ENCODE measurements around the gene FRMD5.
"Not testable (repeated sequence)": the region's sequence is repeated elsewhere in the genome, so short reads cannot be mapped to it uniquely, and the experiment has no call there.

Gene FRMD5

DNA sequence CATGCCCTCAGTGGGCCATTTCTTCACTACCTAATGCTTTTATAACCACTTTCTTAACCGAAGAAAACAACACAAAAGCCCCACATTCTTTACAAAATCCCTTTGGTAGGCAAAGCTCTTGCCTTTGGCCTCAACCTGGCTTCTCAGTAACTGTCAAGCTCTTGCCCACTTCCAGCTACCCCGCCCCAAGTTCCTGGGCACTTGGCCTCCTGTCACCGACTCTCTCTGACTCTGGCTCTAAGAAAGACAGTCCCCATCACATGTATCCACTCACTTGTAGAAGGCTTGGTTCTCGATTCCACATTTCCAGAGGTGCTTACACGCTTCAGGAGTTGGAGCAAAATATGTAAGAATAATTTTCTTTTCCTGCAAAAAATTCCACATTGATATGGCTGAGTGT lies 307.2 kb downstream of the FRMD5 start:
- peak; percentile 11 for DNase-seq (ENCODE audit: low read depth)

DNA sequence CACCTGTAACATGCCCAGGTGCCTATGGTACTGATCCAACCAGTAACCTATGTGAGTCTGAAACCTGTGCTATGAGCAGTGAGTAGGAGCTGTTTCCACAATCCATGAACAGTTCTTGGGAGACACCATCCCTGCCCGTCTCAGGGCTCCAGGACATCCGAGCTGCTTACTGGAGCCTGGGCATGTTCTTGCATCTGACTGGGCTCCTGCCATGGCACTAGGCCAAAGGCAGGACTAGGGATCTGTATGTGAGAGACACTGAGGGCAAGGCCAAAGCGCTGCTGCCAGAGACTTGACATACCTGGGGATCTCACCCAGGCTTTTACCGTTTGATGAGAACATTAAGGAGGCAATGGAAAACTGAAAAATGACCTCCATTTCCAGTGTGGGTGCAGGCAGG lies 308.5 kb downstream of the FRMD5 start:
- DNase-seq (ENCODE audit: low read depth), result no peak

DNA sequence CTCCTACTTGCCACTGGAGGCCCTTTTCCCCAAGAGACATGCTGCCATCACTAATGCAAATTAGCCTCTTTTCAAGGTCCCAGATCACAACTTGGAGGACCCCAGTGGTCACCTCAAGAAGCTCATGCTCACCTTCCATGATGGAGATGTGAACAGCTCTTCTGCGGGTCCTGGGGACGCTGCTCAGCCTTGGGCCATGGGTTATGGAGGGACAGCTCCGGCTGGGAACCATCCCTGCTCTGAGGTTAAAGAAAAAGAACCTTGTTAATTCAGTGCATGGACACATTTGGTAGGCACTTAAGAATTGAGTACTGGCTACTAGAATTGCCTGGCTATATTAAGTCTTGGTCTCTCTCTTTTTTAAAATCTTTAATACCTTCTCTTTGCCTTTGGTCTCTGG lies 311.5 kb downstream of the FRMD5 start:
- DNase-seq (ENCODE audit: low read depth), result no peak

DNA sequence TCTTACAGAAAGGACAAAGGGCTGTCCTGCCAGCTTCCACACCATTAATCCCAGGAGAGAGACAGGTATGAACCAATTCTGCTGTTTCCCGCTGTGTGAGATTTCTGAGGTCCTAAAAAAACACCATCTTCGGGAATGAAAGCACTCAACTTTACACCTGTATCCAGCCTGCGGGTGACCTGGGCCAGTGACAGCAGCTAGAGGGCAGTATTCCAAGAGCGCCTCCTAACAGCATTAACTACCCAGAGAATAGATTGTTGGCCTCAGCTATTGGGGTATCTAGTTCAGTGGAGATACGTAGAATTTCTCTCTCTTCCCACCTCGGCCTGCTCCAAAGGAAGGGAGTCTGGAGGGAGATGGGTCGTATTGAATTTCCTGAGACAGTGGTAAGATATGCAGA lies 313.1 kb downstream of the FRMD5 start:
- DNase-seq (ENCODE audit: low read depth), result peak; percentile 6

DNA sequence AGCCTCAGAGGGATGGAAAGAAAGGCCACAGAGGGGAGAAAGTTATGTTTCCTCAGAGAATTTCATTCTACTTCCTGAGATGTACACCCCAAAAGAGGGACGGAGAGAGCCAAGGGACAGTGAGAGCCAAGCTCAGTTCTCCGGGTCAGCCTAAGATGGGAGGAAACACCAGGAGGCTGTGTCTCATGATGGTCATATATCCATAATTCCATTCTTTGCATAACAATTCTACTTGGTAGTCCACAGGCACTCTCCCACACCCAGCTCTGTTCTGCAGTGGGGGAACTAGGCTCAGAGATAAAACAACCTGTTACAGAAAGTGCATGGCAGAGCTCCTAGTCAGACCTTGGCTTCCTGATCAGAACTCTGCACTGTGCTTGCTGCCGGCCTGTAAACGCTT lies 313.8 kb downstream of the FRMD5 start:
- no peak for DNase-seq (ENCODE audit: low read depth)

DNA sequence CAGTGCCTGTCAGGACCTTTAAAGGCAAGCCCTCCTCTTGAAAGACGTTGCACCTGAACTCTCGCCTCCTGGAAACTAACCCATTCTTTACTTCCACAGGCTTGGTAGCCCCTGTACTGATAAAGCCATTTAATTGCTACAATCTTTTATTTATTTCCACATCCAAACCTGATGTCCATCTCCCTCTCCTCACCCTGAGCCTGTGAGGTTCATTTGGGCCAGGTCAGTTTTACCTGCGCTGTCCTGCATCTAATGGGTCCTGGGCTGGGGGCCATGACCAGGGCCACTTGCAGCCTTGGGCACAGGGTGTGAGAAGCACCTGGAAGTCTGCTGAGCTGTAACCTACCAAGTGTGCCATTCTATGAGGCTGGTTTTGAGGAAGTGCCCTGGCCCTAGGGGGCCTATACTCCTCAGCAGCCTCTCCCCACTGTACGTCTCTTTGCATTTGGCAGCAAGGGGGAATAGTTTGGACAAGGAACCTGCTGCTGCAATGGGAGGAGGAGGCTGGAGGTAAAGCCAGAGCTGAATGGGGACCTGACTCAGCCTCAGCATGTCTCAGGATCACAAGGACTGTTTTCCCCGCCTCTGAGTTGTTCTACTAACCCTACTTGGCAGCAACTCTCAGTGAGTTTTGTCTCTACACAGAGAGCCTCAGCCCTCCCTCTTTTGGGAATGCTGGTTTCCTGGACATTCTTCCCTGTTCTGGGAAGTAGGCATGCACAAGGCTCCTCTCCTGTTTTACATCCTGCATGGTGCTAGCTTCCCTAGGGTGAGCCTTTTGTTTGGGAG lies 314.5 kb downstream of the FRMD5 start:
- peak; percentile 8 for DNase-seq (ENCODE audit: low read depth)

DNA sequence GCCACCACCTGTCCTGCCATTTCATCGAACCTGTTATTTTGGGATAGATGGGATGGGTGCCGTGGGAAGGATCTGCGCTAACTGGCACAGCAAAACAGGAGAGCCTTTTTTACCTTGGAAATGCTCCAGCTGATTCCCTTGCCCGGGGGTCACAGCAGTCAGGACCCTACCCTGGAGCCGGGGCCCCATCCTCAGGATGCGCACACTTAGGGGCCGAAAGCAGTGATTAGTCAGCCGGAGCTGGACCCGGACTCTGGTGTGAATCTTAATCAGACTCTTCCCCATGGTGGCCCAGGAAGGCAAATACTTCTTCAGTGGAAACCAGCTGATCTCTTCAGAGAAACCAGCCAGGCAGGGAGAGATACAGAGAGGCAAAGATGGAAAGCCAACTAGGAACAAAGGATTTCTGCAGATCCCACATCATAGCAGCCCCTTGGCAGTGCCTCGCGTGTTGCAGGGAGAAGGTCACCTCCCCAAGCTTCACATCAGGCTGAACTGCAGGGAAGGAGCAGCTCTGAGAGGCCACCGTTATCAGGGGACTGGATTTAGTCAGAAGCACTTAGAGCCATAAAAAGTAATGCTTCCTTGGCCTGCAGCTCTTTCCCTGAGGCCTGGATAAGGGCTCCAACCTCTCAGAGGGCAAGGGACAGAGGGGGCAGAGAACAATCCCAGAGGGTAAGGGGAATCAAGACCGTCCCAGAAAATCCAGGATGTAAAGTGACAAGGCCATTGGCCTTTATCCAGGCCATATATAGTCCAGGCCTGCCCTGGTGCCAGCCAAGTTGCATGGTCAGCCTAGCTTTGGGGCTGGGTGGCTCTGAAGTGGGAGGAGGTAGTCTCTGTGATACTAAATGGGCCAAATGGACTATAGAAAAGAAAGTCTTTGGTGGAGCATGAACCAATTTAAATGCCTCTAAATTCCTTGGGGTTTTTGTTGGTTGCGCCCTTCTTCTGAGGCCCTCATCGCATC lies 315.4 kb downstream of the FRMD5 start:
- no peak for DNase-seq (ENCODE audit: low read depth)

DNA sequence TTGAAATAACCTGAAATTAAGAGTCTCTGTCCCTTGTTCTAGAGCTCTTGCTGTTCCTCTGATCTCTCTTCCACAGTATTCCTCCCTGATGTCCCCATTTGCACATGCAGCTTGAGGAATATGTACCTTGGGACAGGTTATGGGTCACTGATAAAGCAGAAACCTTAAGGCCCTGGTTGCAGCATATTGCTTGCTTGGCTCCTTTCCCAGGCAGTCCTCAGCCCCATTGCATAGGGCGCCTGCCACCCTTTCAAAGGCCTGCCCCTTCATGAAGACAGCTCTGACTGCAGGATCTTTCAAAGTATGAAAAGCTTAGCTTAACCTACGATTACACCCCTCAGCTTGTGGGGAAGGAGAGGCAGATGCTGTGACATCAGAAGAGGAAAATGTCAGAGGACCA lies 316.6 kb downstream of the FRMD5 start:
- DNase-seq (ENCODE audit: low read depth), result no peak

DNA sequence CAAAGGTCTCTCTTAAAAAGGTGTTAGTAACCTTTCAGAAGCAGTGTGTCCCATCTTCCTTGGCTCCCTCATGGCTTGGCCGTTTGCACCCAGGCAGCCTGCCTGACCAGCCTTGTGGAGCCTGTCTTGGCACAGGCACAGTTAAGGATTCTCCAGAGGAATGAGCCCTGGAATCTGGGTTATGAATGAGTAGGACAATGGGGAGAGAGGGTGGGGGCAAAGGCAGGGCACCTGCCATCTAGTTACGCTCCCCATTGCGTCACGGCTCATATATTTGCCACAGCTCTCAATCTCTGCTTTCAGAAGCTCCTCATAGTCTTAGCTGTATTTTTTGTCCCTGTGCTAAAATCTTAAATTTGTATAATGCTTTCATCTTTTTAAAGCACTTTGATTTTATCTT lies 317.7 kb downstream of the FRMD5 start:
- DNase-seq (ENCODE audit: low read depth), result no peak

DNA sequence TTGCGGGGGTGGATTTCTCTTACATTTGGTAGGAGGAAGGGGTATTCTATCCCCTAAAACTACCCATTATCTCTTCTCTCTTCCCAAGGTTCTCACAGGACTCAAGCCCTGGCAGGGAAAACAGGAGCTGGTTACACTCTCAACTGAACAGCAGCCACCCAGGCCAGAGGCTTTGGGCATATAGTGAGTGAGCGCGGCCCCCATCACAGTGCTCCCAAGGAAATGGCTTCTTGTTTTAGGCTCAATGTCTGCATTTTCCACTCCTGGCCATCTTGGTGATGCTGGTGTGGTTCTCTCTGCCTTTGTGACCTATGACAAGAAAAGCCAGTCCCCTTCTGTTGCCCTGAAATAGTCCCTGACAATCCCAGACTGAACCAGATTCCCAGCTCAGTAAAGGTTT lies 318.2 kb downstream of the FRMD5 start:
- no peak for DNase-seq (ENCODE audit: low read depth)

DNA sequence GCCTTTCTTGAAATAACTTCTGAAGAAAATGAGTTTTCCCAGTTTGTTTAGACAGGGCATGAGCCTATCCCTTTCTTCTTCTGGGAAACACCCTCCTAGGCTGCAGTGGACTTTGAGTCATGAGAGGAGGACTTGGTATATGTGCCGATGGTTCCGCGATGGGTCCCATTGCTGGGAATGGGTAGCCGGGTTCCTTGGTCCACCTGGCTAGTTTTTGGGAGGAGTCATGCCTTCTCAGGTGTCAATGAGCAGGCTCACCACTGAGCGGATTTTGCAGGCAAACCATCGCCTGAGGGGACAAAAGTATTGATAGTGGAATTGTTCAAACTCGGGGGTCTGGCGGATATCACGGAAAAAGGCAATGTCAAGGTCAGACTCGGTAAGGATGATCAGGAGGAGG lies 321.4 kb downstream of the FRMD5 start:
- DNase-seq (ENCODE audit: low read depth), result no peak

DNA sequence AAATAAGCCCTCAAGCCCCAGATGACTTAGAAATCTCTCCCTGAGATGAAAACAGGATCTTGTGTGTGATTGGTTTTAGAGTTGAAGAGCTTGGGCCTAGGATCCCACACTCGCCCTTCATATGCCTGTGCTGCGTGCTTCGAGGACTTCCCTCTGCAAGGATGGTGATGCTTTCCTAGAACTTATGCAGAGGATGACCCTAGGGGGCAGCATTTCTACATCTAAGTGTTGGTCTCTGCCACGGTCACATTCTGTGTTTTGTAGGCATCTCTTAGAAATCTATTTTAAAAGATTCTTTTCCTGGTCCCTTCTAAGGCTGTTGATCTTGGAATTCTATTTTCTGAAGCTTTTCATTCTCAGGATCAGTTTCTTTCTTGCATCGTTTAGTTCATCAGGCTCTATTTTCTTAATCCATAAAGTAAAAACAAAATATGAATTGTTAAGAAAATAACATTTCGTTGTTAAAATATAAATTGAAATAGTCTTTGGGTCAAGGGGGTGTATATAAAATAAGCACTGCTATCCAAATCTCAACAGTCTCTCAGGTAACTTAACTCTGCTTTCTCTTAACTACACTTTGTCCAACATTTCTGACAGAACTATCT lies 322.6 kb downstream of the FRMD5 start:
- DNase-seq (ENCODE audit: low read depth), result peak; percentile 81

DNA sequence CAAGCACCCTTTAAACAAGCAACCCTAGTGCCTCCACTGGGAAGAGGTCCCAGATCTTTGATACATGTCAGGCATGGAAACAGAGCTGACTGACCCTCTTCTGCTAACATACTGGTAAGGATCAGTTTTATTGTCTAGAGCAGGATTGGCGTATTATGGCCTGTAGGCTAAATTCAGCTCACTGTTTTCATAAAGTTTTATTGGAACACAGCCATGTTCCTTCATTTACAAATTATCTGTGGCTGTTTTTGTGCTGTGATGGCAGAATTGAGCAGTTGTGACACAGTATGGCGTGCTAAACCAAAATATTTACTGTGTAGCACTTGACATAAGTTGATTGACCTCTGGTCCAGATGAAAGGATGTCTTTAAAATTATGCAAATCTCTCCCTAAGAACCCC lies 323.2 kb downstream of the FRMD5 start:
- no peak for DNase-seq (ENCODE audit: low read depth)

DNA sequence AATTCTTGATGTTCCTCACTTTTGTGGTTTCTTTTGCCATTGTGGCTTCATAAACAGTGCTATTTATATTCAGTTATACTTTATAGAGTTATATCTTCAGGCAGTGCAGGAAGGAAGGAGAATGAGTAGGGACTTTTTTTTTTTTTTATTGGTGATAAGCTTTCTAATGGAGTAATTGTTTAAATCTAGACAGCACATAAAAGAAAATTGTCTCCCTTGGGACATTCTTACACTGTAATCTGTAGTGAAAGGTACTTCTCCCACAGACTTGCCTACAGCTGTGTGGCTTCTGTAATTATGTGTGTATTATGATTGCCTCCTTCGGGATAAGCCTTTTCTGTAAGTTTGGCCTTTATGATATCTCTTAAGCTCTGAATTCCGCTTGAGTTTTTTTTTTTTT lies 326.7 kb downstream of the FRMD5 start:
- DNase-seq (ENCODE audit: low read depth), result no peak

DNA sequence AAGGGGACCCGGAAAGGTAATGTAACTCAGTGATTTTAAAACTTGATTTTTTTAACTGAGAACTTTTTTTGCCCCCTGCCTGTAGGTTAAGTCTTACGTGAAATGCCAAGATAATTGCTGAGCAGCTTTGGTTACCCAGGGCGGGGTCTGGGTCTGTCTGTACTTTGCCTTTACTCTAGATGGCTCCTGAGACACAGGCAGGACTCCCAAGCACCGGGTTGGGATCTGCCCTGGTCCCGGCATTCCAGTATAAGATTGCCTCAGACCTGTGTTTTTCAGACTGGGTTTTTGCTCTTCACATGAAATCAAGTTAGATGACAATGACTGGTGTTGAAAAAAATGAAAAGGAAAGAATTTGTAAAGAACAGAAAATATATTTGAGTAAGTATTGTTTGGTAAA lies 328.0 kb downstream of the FRMD5 start:
- no peak for DNase-seq (ENCODE audit: low read depth)

DNA sequence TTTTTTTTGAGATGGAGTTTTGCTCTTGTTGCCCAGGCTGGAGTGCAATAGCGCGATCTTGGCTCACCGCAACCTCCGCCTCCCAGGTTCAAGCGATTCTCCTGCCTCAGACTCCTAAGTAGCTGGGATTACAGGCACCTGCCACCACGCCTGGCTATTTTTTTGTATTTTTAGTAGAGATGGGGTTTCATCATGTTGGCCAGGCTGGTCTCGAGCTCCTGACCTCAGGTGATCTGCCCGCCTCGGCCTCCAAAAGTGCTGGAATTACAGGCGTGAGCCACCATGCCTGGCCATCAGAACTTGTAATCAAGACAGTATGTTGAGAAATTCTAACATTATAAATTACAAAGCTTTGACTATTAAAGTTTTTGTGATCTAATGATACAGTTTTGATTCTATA lies 328.4 kb downstream of the FRMD5 start:
- DNase-seq (ENCODE audit: low read depth), result not testable (repeated sequence)

DNA sequence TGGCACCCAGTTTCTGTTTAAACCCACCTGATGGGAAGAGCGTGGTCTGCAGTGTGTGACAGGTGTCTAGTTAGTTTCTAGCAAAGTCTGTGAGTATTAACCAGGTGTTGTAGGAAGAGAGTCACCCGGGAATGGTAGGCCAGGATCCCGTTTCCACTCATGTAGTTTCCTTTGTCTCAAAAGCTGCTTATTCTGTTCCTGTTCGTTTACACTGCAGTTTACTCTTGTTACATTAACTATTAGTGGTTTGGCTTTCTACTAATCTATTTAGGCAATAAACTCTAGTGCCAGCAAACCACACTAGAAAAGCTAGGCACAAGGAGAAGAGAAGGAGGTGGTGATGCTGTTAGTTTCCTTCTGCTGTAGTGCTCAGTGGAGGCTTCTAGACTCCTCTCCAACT lies 335.5 kb downstream of the FRMD5 start:
- no peak for DNase-seq (ENCODE audit: low read depth)

DNA sequence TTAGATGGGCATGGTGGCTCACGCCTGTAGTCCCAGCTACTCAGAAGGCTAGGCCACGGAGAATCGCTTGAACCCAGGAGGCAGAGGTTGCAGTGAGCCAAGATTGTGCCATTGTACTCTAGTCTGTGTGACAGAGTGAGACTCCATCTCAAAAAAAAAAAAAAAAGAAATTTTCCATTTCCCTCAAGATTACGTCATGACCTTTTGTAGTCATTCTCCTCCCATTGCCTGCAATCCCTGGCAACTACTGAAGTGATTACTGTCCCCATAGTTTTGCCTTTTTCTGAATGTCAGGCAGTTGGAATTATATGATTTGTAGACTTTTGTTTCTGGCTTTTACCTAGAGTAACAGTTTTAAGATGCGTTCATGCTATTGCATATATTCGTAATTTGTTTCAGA lies 340.3 kb downstream of the FRMD5 start:
- peak; percentile 40 for DNase-seq (ENCODE audit: low read depth)

DNA sequence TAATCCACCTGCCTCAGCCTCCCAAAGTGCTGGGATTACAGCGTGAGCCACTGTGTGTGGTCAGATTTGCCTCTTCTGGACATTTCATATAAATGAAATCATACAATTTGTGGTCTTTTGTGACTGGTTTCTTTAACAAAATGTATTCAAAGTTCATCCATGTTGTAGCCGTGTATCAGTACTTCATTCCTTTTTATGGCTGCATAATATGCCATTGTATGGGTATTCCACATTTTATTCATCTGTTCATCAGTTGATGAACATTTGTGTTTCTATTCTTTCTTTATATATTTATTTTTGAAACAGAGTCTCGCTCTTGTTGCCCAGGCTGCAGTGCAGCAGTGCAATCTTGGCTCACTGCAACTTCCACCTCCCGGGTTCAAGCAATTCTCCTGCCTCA lies 342.5 kb downstream of the FRMD5 start:
- DNase-seq (ENCODE audit: low read depth), result no peak

DNA sequence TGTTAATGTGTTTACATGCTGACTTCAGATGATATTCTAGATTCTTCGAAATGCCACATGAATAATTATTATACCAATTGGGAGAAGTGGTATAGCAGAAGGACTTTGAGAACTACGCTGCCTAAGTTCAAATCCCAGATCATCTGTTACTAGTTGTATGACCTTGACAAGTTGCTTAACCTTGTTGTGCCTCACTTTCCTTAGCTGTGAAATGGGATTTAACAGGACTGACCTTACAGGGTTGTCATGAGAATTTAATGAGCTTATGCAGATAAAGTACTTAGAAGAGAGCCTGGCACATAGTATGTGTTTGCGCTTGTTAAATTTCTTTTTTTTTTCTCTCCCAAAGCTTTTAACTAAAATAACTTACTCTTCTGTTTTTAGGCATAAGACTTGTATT lies 343.8 kb downstream of the FRMD5 start:
- no peak for DNase-seq (ENCODE audit: low read depth)

DNA sequence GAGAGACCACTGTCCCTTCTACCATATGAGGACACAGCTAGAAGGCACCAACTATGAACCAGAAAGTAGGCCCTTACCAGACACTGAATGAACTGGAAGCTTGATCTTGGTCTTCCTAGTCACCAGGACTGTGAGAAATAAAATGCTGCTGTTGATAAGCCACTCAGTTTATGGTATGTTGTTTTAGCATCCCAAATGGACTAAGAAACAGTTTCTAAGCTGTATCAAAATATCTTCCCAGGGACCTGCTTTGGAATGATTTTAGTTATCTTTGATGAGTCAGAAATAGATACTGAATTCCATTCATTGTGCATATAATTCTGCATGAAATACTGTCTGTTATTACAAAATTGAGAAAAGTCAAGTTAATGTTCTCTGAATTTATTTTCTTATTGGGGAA lies 349.6 kb downstream of the FRMD5 start:
- peak; percentile 10 for DNase-seq (ENCODE audit: low read depth)

DNA sequence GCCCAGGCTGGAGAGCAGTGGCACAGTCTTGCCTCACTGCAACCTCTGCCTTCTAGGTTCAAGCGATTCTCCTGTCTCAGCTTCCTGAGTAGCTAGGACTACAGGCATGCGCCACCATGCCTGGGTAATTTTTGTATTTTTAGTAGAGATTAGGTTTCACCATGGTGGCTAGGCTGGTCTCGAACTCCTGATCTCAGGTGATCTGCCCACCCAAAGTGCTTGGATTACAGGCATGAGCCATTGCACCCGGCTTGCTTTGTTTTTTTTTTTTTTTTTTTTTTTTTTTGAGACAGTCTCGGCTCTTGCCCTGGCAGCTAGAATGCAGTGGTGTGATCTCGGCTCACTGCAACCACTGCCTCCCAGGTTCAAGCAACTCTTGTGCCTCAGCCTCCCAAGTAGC lies 362.6 kb downstream of the FRMD5 start:
- DNase-seq (ENCODE audit: low read depth), result not testable (repeated sequence)

DNA sequence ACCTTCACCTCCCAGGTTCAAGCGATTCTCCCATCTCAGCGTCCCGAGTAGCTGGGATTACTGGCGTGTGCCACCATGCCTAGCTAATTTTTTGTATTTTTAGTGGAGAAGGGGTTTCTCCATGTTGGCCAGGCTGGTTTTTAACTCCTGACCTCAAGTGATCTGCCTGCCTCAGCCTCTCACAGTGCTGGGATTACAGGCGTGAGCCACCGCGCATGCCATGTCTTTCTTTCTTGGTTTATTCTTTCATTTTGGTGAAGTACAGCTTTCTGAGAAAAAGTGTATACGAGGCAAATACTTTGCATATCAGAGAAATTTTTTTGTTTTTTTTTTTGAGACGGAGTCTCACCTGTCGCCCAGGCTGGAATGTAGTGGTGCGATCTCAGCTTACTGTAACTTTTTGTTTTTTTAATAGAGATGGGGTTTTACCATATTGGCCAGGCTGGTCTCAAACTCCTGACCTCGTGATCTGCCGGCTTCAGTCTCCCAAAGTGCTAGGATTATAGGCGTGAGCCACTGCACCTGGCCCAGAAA lies 363.5 kb downstream of the FRMD5 start:
- not testable (repeated sequence) for DNase-seq (ENCODE audit: low read depth)

Data from iris pigment epithelial cell (primary cell).